Activated B cell treated with CpG ODN at 0.5 μM for 24 hours (primary cell): ENCODE measurements around the gene PLSCR4. TPM values are rescaled to one million over a fixed set of nuclear protein-coding genes. Genes with fewer than 3 reads are reported as not detected.

ENCODE experiments used
- ATAC-seq: fragments of 200-7000 bp; cut with Tn5 transposase; one replicate; pipeline ENCODE4 v1.10.0; 2021; ENCODE audit warnings: low read depth, mild to moderate bottlenecking, moderate library complexity
- CTCF ChIA-PET: fragments of 350-600 bp; sonication (Branson Sonifier 250); formaldehyde crosslinking; loops from one replicate; lab custom pipeline; 2021; ENCODE audit warnings: antibody characterized with exemption; lab: Charles Lee
- POLR2A ChIA-PET: fragments of 350-600 bp; sonication (Branson Sonifier 250); formaldehyde crosslinking; loops from one replicate; lab custom pipeline; 2021; ENCODE audit warnings: antibody characterized with exemption; lab: Charles Lee
- DNase-seq: peaks from one replicate; pipeline ENCODE4 v3.0.0; 2022
- H3K27ac Mint-ChIP-seq: one replicate; pipeline ENCODE4 v1.8.0; 2020; ENCODE audit warnings: mixed read lengths
- H3K27me3 Mint-ChIP-seq: one replicate; pipeline ENCODE4 v1.8.0; 2021; ENCODE audit warnings: mixed read lengths
- H3K36me3 Mint-ChIP-seq: one replicate; pipeline ENCODE4 v1.8.0; 2021; ENCODE audit warnings: low read depth, mixed read lengths
- H3K4me1 Mint-ChIP-seq: one replicate; pipeline ENCODE4 v1.8.0; 2021; ENCODE audit warnings: mixed read lengths
- H3K4me3 Mint-ChIP-seq: one replicate; pipeline ENCODE4 v1.8.0; 2020; ENCODE audit warnings: mild to moderate bottlenecking, mixed read lengths
- H3K9me3 Mint-ChIP-seq: one replicate; pipeline ENCODE4 v1.8.0; 2020; ENCODE audit warnings: mixed read lengths
- CTCF ChIP-seq: fragments of 200-600 bp; IDR thresholded peaks from one replicate; pipeline ENCODE4 v1.8.0; 2022; ENCODE audit warnings: antibody characterized with exemption, mild to moderate bottlenecking
- intact Hi-C: fragments of 100-400 bp; cut with micrococcal nuclease; formaldehyde crosslinking; loops from one replicate; pipeline ENCODE4 v1.15.1; 2024
- total RNA-seq: library from RNA; stranded (reverse); gene quantifications from 2 replicates; pipeline ENCODE4 v1.2.3, GENCODE V29; 2022

PLSCR4 gene
- total RNA-seq, 1 donor from 2014 or later, result not detected

GRCh38 chr3:146271180-146271579 lies 20.3 kb upstream of the PLSCR4 start:
- ATAC-seq (no peak), DNase-seq (no peak)
- H3K4me1 Mint-ChIP-seq, result no peaks in the 10 kb centered on the region
- no peak overlapping the region for H3K27ac Mint-ChIP-seq
- no peaks in the 10 kb centered on the region for H3K27me3 Mint-ChIP-seq
- H3K9me3 Mint-ChIP-seq, result no peaks in the 10 kb centered on the region
- CTCF ChIA-PET, result no interaction called here
- POLR2A ChIA-PET, result no interaction called here
- TF ChIP-seq CTCF, result no peak
- intact Hi-C loops, result no loop called here
- no peaks in the 10 kb centered on the region for H3K36me3 Mint-ChIP-seq
- no peak overlapping the region for H3K4me3 Mint-ChIP-seq

- intact Hi-C loops, result no loop called here
- Mint-ChIP-seq H3K36me3 (no peaks in the 10 kb centered on the region), H3K9me3 (no peaks in the 10 kb centered on the region), H3K4me1 (no peaks in the 10 kb centered on the region), H3K4me3 (no peak overlapping the region), H3K27ac (no peak overlapping the region), H3K27me3 (no peaks in the 10 kb centered on the region)
- ChIA-PET POLR2A (no interaction called here), CTCF (no interaction called here)
- no peak for DNase-seq
- no peak for TF ChIP-seq CTCF
- no peak for ATAC-seq
Measured at GRCh38 chr3:146269271-146269670, 18.4 kb upstream of the PLSCR4 start.

- CTCF ChIA-PET, result no interaction called here
- Mint-ChIP-seq H3K36me3 (no peaks in the 10 kb centered on the region), H3K4me1 (no peaks in the 10 kb centered on the region), H3K27me3 (no peaks in the 10 kb centered on the region), H3K27ac (no peak overlapping the region), H3K9me3 (no peaks in the 10 kb centered on the region), H3K4me3 (no peak overlapping the region)
- intact Hi-C loops, result no loop called here
- POLR2A ChIA-PET, result no interaction called here
- no peak for TF ChIP-seq CTCF
- no peak for DNase-seq
- no peak for ATAC-seq
Measured at GRCh38 chr3:146268535-146269219, 17.8 kb upstream of the PLSCR4 start.

GRCh38 chr3:146265720-146266119 lies 14.8 kb upstream of the PLSCR4 start:
- Mint-ChIP-seq H3K4me3 (no peak overlapping the region), H3K36me3 (no peaks in the 10 kb centered on the region), H3K4me1 (no peaks in the 10 kb centered on the region), H3K9me3 (no peaks in the 10 kb centered on the region), H3K27me3 (no peaks in the 10 kb centered on the region), H3K27ac (no peak overlapping the region)
- DNase-seq (no peak), ATAC-seq (no peak)
- no peak for TF ChIP-seq CTCF
- CTCF ChIA-PET, result no interaction called here
- POLR2A ChIA-PET, result no interaction called here
- intact Hi-C loops, result no loop called here

- peaks cover 8% of the 10 kb centered on the region for H3K27me3 Mint-ChIP-seq
- no peaks in the 10 kb centered on the region for H3K36me3 Mint-ChIP-seq
- CTCF ChIA-PET, result no interaction called here
- H3K9me3 Mint-ChIP-seq, result no peaks in the 10 kb centered on the region
- ATAC-seq (no peak), DNase-seq (no peak)
- no peak overlapping the region for H3K27ac Mint-ChIP-seq
- H3K4me3 Mint-ChIP-seq, result no peak overlapping the region
- intact Hi-C loops, result no loop called here
- POLR2A ChIA-PET, result no interaction called here
- no peaks in the 10 kb centered on the region for H3K4me1 Mint-ChIP-seq
- TF ChIP-seq CTCF, result no peak
Measured at GRCh38 chr3:146262371-146263110, 11.6 kb upstream of the PLSCR4 start.
